Jurkat, Clone E6-1 (cell line): Measurements from ENCODE around the gene AP2M1.

Source experiments
- DNase-seq: peaks from one replicate; pipeline ENCODE4 v3.0.0-alpha.2; 2011; ENCODE audit warnings: low read depth, low spot score
- H3K4me3 ChIP-seq: 2 replicates; pipeline ENCODE4 v1.5.1; 2011; ENCODE audit warnings: mild to moderate bottlenecking, low read length, control low read depth, moderate library complexity

The AP2M1 gene

DNA sequence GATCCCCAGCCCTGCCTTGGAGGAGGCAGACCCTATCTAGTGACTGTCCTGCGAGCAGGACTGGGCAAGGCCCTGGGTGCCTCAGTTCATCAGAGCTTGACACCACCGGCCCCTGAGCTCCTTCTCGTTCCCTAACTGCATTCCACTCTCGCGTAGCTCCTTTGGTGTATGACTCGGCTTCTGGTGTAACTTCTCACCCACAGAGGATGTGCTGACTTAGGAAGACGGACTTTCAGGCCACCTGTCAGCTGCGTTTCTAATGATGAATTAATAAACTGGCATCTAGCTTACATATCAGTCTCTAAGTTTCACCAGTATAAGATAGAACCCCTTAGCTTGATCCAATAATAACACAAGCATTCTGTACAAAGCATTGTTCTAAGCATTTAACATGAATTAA lies 28.9 kb downstream of the AP2M1 start:
- H3K4me3 ChIP-seq = no peak overlapping the region
- DNase-seq = no peak

DNA sequence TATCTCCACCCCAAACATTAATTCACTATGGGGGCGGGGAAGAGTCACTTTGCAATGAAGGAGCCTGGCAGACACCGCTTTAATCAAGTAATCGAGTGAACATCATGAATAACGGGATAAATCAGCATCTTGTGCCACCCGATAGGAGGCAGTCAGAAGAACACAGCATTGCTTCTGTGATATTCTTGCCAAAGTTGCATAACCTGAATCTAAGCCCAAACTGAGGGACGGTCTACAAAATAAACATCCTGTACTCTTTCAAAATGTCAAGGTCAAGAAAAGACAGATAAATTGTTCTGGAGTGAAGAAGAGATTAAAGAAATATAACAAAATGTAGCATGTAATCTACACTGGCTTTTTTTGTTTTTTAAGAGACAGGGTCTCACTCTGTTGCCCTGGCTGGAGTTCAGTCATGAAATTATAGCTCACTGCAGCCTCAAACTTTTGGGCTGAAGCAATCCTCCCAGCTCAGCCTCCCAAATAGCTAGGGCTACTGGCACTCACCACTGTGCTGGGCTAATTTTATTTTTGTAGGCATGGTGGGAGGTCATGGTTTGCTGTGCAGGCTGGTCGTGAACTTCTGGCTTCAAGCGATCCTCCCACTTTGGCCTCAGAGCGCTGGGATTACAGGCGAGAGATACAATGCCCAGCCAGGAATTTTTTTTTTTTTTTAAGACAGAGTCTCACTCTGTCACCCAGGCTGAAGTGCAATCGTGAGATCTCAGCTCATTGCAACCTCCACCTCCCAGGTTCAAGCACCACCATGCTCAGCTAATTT lies 34.7 kb downstream of the AP2M1 start:
- no peak overlapping the region for H3K4me3 ChIP-seq
- no peak for DNase-seq

DNA sequence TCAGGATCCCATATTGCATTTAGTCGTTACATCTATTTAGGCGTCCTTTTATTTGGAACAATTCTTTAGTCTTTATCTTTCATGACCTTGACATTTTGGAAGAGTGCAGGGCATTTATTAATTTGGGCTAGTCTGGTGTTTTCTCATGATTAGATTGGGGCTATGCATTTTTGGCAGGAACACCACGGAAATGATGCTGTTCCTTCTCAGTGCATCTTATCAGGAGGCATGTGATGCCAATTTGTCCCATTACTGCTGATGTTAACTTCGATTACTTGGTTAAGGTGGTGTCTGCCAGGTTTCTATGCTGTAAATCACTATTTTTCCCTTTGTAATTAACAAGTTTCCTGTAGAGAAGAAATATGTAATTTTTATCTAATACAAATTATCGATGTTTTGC lies 36.6 kb downstream of the AP2M1 start:
- no peak for DNase-seq
- H3K4me3 ChIP-seq = no peak overlapping the region

DNA sequence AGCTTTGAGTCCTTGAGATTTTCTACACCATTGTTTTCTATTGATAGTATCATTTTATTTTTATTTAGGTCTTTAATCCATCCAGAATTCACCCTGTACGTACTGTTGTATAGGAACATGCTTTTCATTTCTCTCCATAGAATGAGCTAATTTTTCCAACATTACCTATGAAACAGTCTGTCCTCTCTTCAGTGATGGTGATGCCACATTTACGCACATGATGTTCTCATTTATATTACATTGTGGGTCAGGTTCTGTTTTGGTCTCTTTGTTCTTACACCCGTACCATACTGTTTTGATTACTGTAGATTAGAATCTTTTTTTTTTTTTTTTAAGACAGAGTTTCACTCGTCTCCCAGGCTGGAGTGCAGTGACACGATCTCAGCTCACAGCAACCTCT lies 37.1 kb downstream of the AP2M1 start:
- H3K4me3 ChIP-seq = no peak overlapping the region
- DNase-seq = no peak

DNA sequence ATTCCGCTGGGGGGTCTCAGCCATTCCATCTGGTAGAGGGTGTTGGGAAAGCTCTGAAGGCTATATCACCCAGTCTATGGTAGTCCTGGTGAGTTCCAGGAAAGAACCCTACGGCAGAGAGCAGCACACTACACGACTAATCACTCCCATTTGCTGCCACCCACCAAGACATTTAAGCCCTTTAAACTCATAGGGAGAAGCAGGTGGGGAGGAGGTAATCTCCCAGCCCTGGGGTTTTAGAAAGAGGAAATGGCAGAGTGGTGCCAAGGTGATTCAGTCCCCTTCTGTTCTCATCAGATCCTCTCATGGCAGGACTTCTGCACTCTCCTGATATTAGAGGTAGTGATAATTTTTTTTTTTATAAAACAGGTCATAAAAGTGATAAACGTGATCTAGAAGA lies 44.2 kb downstream of the AP2M1 start:
- no peak for DNase-seq
- H3K4me3 ChIP-seq = no peak overlapping the region

DNA sequence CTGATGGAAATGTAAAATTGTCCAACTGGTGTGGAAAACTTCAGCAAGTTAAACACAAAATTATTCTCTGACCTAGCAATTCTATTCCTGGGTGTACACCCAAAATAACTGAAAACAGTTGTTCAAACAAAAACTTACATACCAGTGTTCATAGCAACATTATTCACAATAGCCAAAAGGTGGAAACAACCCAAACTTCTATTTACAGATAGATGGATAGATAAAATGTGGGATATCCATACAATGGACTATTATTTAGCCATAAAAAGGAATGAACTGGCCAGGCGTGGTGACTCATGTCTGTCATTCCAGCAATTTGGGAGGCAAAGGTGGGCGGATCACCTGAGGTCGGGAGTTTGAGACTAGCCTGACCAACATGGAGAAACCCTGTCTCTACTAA lies 47.9 kb downstream of the AP2M1 start:
- DNase-seq = no peak

DNA sequence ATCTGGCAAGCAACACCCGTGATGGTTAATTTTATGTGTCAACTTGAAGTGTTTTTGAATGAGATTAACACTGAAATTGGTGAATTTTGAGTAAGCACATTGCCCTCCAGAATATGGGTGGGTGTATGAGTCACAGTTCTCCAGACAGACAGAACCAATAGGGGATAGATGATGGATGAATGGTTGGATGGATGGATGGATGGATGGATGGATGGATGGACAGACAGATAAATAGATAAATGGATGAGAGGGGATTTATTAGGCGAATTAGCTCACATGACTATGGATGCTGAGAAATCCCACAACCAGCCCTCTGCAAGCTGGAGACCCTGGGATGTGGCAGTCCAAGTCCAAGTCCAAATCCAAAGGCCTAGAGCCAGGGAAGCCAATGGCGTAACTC lies 49.3 kb downstream of the AP2M1 start:
- no peak overlapping the region for H3K4me3 ChIP-seq
- no peak for DNase-seq

More for the DNA sequence above, 47.9 kb downstream of the AP2M1 start:
- no peak overlapping the region for H3K4me3 ChIP-seq

DNA sequence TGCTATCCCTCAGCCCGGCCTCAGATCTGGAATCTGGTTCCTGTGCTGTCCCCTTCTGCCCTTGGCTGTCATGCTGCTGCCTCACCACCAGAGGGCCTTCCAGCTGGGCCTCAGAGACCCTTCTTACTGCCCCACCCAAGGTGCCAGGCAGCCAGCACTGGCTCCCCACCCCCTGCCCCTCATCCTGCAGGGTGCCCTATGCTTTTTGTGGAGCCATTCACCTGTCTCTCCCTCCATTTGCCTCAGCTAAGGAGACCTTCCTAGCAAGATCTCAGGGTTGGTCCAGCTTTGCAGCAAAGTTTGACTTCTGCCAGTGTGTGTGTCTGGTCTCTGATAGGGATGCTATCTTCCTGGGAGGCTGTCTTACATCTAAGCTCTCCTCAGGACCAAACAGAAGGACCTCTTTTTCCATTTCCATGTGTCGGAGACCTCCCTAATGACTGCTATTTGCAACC lies 52.9 kb downstream of the AP2M1 start:
- H3K4me3 ChIP-seq = no peak overlapping the region
- no peak for DNase-seq

DNA sequence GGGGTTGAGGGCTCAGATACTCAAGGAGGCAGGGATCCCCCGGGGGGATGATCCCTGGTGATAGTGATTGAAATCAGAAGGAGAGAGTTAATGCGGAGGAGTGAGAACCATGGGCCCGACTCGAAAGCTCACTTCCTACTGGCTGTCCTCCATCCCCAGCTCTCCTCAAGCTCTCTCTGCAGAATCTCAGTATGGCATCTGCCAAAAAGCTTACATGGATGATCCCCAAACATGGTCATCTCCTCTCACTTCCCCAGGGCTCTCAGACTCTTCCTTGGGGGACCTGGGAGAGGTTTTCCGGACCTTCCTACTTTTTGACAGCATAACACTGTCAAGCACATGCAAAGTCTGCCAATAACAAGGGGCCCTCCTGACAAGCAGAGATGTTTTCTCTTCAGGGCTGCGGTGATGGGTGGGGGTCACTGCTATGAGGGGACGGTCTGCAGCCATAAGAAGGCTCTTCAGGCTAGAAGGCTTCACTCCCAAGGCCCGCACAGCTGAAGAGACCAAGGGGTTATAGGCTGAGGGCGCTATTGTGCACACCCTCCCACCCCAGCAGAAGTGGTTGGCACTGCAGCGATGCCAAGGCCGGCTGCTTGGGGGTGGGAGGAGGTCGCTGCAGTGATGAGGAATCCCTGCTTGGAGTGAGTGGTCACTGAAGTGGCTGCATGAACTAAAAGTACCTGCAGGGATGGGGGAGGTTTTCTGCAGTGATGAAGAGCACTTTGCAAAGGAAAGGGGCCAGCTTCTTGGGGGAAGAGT lies 53.9 kb downstream of the AP2M1 start:
- DNase-seq = no peak
- H3K4me3 ChIP-seq = peak overlapping the region; percentile 59

DNA sequence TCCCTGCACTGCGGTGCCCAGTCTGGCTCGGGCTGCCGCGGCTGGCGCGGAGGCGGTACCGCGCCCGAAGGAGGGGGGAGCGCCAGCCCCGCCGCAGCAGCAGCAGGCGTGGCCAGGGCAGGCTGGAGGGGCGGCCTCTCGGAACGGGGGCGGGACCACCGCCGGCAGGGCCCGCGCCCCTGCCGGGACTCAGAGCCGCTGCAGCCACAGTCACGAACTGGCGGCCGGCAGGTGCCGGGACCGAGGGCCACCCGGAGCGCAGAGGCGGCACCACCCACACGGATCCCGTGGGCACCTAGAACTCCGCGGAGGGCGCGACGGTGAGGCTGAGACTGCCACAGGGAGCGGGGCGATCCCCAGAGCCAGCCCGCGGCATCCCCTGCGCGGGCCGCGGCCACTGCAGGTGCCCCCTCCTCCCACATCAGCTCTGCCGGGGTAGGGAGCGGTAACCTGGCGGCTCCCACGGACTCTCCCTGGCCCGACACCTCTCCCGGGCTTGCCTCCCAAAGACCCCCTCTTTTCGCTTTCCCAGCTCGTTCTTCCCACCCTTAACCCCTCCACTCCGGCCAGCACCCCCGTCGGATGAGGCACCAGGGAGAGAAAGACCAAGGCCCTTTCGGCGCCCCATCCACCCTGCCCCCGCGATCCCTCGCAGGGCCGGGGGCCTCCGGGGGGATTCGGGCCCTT lies 54.9 kb downstream of the AP2M1 start, which contains the start of gene VWA5B2:
Gene VWA5B2 (plus strand): TSS at position 192 of the 687 bp plus-strand sequence. CDS start 944 bp downstream, outside the sequence.
- peak; percentile 60 for DNase-seq
- H3K4me3 ChIP-seq = peak within 1 kb of the TSS; percentile 59

DNA sequence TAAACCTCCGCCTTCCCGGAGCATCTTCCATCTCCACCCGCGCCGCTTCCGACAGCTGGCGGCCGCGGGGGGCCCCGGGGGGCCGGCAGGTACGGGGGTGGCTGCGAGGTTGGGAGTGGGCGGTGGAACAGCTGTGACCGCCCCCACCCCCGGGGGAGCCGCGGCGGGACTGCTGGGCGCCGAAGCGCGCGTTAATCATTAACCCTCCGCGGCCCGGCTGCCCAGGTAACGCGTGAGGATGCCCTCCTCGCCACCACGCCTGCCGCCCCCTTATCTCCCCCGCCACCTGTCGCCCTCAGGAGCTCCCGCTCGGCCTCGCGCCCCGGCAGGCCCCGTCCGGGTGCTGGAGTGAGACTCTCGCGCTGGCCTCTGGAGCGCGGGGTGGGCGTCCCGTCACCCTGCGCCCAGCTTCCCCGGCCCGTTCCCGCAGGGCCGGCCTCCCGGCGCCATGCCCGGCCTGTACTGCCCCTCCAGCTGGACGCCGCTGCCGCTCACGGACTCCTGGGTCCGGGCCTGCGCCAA lies 55.5 kb downstream of the AP2M1 start:
- H3K4me3 ChIP-seq = peak overlapping the region; percentile 59
- DNase-seq = no peak

DNA sequence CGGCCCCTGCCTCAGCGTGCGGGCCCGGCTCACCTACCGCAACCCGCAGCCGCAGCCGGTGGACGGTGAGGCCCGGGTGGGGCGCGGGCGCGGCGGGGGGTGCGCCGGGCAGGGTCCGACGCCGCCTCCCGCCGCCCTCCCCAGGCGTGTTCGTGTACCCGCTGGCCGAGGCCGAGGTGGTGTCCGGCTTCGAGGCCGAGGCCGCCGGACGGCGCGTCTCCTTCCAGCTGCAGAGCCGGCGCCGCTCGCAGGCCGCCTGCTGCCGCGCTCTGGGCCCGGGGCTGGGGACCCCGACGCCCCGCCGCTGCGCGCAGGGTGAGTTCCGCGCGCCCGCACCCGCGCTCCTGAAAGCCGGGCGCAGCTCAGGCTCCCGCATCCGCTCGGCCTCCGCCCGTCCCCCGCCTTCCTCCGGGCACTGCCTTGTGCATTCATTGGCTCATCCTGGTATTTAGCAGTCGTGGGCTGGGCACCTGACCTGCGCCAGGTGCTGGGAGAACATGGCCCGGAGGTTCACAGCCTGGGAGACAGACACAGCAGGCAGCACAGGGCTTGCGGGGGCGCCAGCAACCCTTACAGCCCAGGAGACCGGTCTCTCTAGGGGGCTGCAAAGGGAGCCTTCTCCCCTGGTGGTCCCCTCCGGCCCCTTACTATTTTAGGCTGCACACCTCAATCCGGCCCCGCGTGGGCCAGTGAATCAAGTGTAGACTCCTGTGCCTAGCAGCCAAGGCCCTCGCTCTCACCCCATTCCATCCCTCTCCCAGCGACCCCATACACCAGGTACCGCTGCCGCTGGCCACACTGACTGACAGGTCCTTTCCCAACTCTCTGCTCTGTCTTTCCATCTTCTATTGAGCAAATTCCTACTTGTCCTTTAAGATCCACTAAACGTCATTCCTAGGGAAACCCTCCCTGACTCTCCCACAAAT lies 56.2 kb downstream of the AP2M1 start:
- no peak for DNase-seq
- no peak overlapping the region for H3K4me3 ChIP-seq

DNA sequence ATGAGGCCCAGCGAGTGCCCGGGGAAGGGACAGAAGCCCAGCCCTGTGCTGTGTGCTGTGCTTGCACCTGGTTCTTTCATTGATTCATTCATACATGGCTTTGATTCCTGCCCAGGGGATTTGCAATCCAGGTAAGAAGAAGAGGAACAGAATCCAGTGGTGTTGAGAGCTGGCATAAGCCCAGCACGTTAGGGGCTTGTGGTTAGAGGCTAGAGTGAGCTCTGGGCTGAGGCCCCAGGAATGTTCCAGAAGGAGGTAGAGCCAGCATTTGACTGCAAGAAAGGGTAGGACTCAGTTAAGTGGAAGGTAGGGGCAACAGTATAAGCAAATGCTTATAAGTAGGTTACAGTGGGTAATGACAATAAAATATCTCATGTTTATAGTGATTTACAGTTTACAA lies 57.0 kb downstream of the AP2M1 start:
- no peak for DNase-seq
- no peak overlapping the region for H3K4me3 ChIP-seq

DNA sequence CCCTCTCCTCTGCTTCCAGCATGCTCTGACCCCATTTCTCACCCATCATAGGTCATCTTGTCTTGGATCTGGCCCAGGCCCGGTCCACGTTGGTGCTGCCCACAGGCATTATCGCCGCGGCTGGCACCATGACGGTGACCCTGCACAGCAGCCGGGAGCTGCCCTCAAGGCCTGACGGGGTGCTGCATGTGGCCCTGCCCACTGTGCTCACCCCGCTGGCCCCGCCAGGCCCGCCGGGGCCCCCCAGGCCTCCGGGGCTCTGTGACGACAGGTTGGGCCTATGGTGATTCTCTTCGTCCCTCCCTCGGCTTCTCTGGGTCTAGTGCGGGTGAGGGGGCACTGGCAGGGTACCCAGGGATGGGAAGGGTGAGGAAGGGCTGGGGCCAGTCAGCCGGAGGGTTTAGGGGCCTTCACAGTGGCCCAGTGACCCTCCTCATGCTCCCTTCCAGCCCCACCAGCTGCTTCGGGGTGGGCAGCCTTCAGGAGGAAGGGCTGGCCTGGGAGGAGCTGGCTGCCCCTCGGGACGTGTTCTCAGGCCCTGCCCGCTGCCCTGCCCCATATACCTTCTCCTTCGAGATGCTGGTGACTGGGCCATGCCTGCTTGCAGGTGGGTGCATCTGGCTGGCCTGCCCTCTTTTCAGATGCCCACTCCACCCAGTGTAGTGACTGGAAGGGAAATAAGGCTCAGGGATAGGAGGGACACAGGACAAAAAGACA lies 58.6 kb downstream of the AP2M1 start:
- no peak for DNase-seq
- H3K4me3 ChIP-seq = no peak overlapping the region
